PFSK-1 (cell line): Measurements from ENCODE around the gene GPR18.

Experiments
- FOXP2 ChIP-seq: optimal IDR thresholded peaks from 2 replicates; pipeline ENCODE3; 2011; ENCODE audit warnings: borderline replicate concordance, control low read depth, inconsistent platforms; ENCODE audit not compliant: insufficient read depth; ENCODE audit errors: extremely low read length, extremely low read depth
- POLR2AphosphoS5 ChIP-seq: IDR thresholded peaks from 2 replicates; pipeline ENCODE4 v1.6.1; 2012; ENCODE audit warnings: low read depth, mild to moderate bottlenecking, control low read depth, low read length, moderate library complexity
- SIN3A ChIP-seq: IDR thresholded peaks from 2 replicates; pipeline ENCODE4 v1.6.1; 2012; ENCODE audit warnings: mild to moderate bottlenecking, low read length, moderate library complexity, borderline replicate concordance; ENCODE audit not compliant: insufficient read depth
- TAF1 ChIP-seq: IDR thresholded peaks from 2 replicates; pipeline ENCODE4 v1.6.1; 2012; ENCODE audit warnings: low read length, control low read depth, borderline replicate concordance; ENCODE audit not compliant: insufficient read depth
- TF ChIP-seq, protein P1 (sequence below), 2 experiments: IDR thresholded peaks; 2 replicates each; pipeline versions ENCODE4 v1.6.1 to v1.8.0; 2011 to 2012; ENCODE audit warnings: low read depth in 2 of 2, low read length in 2 of 2, control low read depth in 1 of 2, inconsistent platforms in 1 of 2, mild to moderate bottlenecking in 1 of 2, moderate library complexity in 1 of 2; ENCODE audit not compliant: insufficient read depth in 1 of 2

Gene GPR18

GRCh38 chr13:99303863-99304521 is 45.8 kb upstream of the GPR18 start:
- TF ChIP-seq POLR2AphosphoS5: no peak
- TF ChIP-seq, protein P1, sequence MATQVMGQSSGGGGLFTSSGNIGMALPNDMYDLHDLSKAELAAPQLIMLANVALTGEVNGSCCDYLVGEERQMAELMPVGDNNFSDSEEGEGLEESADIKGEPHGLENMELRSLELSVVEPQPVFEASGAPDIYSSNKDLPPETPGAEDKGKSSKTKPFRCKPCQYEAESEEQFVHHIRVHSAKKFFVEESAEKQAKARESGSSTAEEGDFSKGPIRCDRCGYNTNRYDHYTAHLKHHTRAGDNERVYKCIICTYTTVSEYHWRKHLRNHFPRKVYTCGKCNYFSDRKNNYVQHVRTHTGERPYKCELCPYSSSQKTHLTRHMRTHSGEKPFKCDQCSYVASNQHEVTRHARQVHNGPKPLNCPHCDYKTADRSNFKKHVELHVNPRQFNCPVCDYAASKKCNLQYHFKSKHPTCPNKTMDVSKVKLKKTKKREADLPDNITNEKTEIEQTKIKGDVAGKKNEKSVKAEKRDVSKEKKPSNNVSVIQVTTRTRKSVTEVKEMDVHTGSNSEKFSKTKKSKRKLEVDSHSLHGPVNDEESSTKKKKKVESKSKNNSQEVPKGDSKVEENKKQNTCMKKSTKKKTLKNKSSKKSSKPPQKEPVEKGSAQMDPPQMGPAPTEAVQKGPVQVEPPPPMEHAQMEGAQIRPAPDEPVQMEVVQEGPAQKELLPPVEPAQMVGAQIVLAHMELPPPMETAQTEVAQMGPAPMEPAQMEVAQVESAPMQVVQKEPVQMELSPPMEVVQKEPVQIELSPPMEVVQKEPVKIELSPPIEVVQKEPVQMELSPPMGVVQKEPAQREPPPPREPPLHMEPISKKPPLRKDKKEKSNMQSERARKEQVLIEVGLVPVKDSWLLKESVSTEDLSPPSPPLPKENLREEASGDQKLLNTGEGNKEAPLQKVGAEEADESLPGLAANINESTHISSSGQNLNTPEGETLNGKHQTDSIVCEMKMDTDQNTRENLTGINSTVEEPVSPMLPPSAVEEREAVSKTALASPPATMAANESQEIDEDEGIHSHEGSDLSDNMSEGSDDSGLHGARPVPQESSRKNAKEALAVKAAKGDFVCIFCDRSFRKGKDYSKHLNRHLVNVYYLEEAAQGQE (IDR thresholded peaks at IDR 0.05; ENCODE audit: insufficient read depth in 1 of 2, low read depth in 2 of 2, low read length in 2 of 2): no peak
- no peak for TF ChIP-seq SIN3A
- no peak for TF ChIP-seq FOXP2
- no peak for TF ChIP-seq TAF1

DNA sequence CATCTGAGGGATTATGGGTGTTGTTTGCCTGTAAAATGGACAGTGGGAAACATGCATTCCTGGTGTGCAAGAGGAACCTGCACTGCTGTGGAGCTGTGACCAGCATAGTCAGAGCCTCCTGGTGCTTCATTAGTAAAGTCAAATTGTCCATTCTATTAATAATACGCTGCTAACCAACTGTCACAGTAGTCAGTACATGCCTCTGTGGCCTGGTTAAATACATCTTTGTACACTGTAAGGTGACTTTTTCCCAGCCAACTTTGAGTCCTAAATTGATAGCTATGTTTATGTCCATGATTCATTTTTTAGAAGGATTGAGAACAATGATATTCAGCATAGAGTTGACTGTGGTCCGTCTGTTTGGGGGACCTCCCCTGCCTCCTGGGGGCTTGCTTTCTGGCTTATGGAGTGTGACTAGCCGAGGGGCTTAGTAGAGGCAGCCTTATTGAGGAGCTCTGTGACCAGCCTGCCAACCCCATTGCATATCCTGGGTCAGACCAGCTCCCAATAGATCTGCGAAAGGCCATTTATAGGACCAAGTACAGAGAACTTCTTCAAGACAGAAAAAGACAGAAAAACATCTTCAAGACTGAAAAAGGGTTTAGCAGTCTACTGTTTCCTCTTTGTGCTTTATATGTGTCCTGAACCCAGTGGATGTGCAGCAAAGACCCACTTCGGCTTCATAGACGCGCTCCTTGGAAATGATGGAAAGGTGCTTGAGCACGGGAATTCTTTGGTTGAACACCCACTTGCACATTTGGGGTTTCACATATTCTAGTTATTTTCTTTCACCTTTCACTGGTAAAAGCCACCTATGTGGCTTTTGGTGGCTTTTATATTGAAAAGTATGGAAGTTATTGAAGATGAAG is 44.7 kb upstream of the GPR18 start:
- TF ChIP-seq TAF1: no peak
- no peak for TF ChIP-seq POLR2AphosphoS5
- TF ChIP-seq, protein P1 (IDR thresholded peaks at IDR 0.05; ENCODE audit: insufficient read depth in 1 of 2, low read depth in 2 of 2, low read length in 2 of 2): no peak
- no peak for TF ChIP-seq SIN3A
- no peak for TF ChIP-seq FOXP2

DNA sequence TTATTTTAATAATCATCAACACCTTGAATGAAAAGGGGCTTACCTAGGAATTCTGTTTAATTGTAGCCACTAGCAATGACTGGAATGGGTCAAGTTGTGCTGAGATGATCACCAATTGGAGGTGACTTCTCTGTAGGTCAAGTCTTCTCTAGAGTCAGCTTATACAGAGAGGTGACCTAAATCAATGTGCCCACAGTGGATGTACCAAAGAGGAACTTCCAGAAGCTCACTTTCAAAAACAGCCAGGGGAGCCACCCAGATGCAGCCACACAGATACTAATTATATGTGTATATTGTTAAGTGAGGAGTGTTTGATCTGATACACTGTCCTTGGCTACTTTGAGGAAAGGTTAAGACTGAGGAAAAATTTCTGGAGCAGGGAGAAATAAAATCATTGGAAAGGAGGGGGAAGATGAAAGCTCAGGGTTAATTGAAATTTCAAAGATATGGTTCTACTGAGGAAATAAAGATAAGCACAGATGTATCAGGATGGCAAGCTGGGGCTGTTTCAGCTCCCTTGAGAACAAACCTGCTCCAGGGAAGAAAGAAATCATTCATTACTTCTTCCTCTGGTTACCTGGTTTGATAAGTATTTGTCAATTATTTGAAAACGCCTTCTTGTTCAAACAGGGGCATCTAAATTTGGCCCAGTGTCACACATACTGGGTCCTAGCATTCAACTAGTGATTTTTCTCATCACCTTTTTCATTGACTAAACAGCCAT is 43.9 kb upstream of the GPR18 start:
- no peak for TF ChIP-seq SIN3A
- no peak for TF ChIP-seq TAF1
- TF ChIP-seq, protein P1 (IDR thresholded peaks at IDR 0.05; ENCODE audit: insufficient read depth in 1 of 2, low read depth in 2 of 2, low read length in 2 of 2): no peak
- no peak for TF ChIP-seq POLR2AphosphoS5

GRCh38 chr13:99301056-99301838 is 43.1 kb upstream of the GPR18 start:
- TF ChIP-seq TAF1 (no peak), FOXP2 (no peak), SIN3A (no peak), POLR2AphosphoS5 (no peak)
- TF ChIP-seq, protein P1 (IDR thresholded peaks at IDR 0.05; ENCODE audit: insufficient read depth in 1 of 2, low read depth in 2 of 2, low read length in 2 of 2): no peak
